Measurements from ENCODE around the gene EP400. TPM values are rescaled to one million over a fixed set of nuclear protein-coding genes. Genes with fewer than 3 reads are reported as not detected.

EP400 gene
- total and polyA plus RNA-seq, 2 experiments from 2014 or later: 10.3 to 12.3 TPM

GRCh38 chr12:131928711-131929580 is 20.8 kb upstream of the EP400 start, which contains the start of gene PUS1:
PUS1 (plus strand) TSS chr12:131929276; CDS start chr12:131929723, 447 bp downstream.
- DNase-seq (ENCODE audit: low spot score): peak; percentile 96
- Histone ChIP-seq H3K4me3 (peak within 1 kb of the TSS; percentile 94), H3K9me2 (replicated peaks; ENCODE audit: insufficient read depth) (no peaks in the 10 kb centered on the region), H3K36me3 (replicated peaks; ENCODE audit: insufficient read depth, low read depth) (no peaks in the 10 kb centered on the region), H3K79me2 (peaks cover 17% of the 10 kb centered on the region), H3K9me3 (ENCODE audit: low read depth) (no peaks in the 10 kb centered on the region), H2AFZ (peak within 1 kb of the TSS; percentile 100), H3K4me2 (peak within 1 kb of the TSS; percentile 100), H4K20me1 (ENCODE audit: insufficient read depth, poor library complexity, severe bottlenecking) (no peaks in the 10 kb centered on the region), H3K27ac (peak within 1 kb of the TSS; percentile 73), H3K4me1 (ENCODE audit: insufficient read depth) (no peaks in the 10 kb centered on the region), H3K27me3 (no peaks in the 10 kb centered on the region)
- TF ChIP-seq CTCF (IDR thresholded peaks at IDR 0.05; ENCODE audit: poor library complexity) (no peak), EZH2 (IDR thresholded peaks at IDR 0.05; ENCODE audit: borderline replicate concordance) (no peak), EZH2phosphoT487 (IDR thresholded peaks at IDR 0.05; ENCODE audit: low read depth, severe bottlenecking, unreplicated experiment) (no peak)
- WGBS (ENCODE audit: low lambda C conversion rate, missing lambda C conversion rate): under 1% methylated on average over 43 of the region's 84 CpGs

- TF ChIP-seq EZH2phosphoT487 (IDR thresholded peaks at IDR 0.05; ENCODE audit: low read depth, severe bottlenecking, unreplicated experiment) (no peak), EZH2 (IDR thresholded peaks at IDR 0.05; ENCODE audit: borderline replicate concordance) (no peak), CTCF (IDR thresholded peaks at IDR 0.05; ENCODE audit: poor library complexity) (no peak)
Observed at GRCh38 chr12:131929581-131930456, 19.9 kb upstream of the EP400 start.

GRCh38 chr12:131930510-131930909 is 19.2 kb upstream of the EP400 start:
- H3K4me3 ChIP-seq: no peak overlapping the region
- TF ChIP-seq EZH2 (IDR thresholded peaks at IDR 0.05; ENCODE audit: borderline replicate concordance) (no peak), CTCF (IDR thresholded peaks at IDR 0.05; ENCODE audit: poor library complexity) (no peak), EZH2phosphoT487 (IDR thresholded peaks at IDR 0.05; ENCODE audit: low read depth, severe bottlenecking, unreplicated experiment) (no peak)
- no peaks in the 10 kb centered on the region for H3K9me3 ChIP-seq (ENCODE audit: low read depth)
- H3K36me3 ChIP-seq (replicated peaks; ENCODE audit: insufficient read depth, low read depth): no peaks in the 10 kb centered on the region
- DNase-seq (ENCODE audit: low spot score): no peak
- H2AFZ ChIP-seq: no peak overlapping the region
- no peaks in the 10 kb centered on the region for H3K4me1 ChIP-seq (ENCODE audit: insufficient read depth)
- peak overlapping the region; percentile 100 for H3K4me2 ChIP-seq
- no peaks in the 10 kb centered on the region for H3K27me3 ChIP-seq
- 85% methylated on average over 9 of the region's 9 CpGs for WGBS (ENCODE audit: low lambda C conversion rate, missing lambda C conversion rate)
- peaks cover 17% of the 10 kb centered on the region for H3K79me2 ChIP-seq
- H4K20me1 ChIP-seq (ENCODE audit: insufficient read depth, poor library complexity, severe bottlenecking): no peaks in the 10 kb centered on the region
- no peak overlapping the region for H3K27ac ChIP-seq
- no peaks in the 10 kb centered on the region for H3K9me2 ChIP-seq (replicated peaks; ENCODE audit: insufficient read depth)

More at GRCh38 chr12:131929581-131930456, 19.9 kb upstream of the EP400 start:
- Histone ChIP-seq H3K27ac (peak overlapping the region; percentile 17), H3K4me1 (ENCODE audit: insufficient read depth) (no peaks in the 10 kb centered on the region), H3K36me3 (replicated peaks; ENCODE audit: insufficient read depth, low read depth) (no peaks in the 10 kb centered on the region), H3K4me2 (peak overlapping the region; percentile 100), H3K27me3 (no peaks in the 10 kb centered on the region), H3K9me2 (replicated peaks; ENCODE audit: insufficient read depth) (no peaks in the 10 kb centered on the region), H2AFZ (peak overlapping the region; percentile 43), H3K4me3 (peak overlapping the region; percentile 94), H3K79me2 (peaks cover 17% of the 10 kb centered on the region), H4K20me1 (ENCODE audit: insufficient read depth, poor library complexity, severe bottlenecking) (no peaks in the 10 kb centered on the region), H3K9me3 (ENCODE audit: low read depth) (no peaks in the 10 kb centered on the region)
- DNase-seq (ENCODE audit: low spot score): peak; percentile 50
- WGBS (ENCODE audit: low lambda C conversion rate, missing lambda C conversion rate): 2% methylated on average over 57 of the region's 87 CpGs
